Activated naive CD8-positive, alpha-beta T cell treated with anti-CD3 and anti-CD28 coated beads, Interleukin-2, amount 50 U/mL, for 16 hours (primary cell): ENCODE data around the gene ADGRF5.
"Not testable (repeated sequence)": the region's sequence is repeated elsewhere in the genome, so short reads cannot be mapped to it uniquely, and the experiment has no call there.

Source experiments
- DNase-seq: peaks from one replicate; pipeline ENCODE4 v3.0.0-alpha.2; 2020; ENCODE audit warnings: low read depth, low spot score

The ADGRF5 gene

GRCh38 chr6:46894433-46894832, 27.3 kb downstream of the ADGRF5 start:
- no peak for DNase-seq

GRCh38 chr6:46893648-46894047, 28.1 kb downstream of the ADGRF5 start:
- DNase-seq = no peak

- DNase-seq = no peak
These were observed 30.4 kb downstream of the ADGRF5 start for GRCh38 chr6:46891252-46891795.

GRCh38 chr6:46888578-46888977, 33.2 kb downstream of the ADGRF5 start:
- no peak for DNase-seq

GRCh38 chr6:46888031-46888430, 33.7 kb downstream of the ADGRF5 start:
- DNase-seq = no peak

GRCh38 chr6:46882645-46883044, 39.1 kb downstream of the ADGRF5 start:
- DNase-seq = no peak

GRCh38 chr6:46879003-46879402, 42.7 kb downstream of the ADGRF5 start:
- DNase-seq = no peak

- no peak for DNase-seq
These were observed 45.6 kb downstream of the ADGRF5 start for GRCh38 chr6:46876126-46876525.

GRCh38 chr6:46867411-46867810, 54.3 kb downstream of the ADGRF5 start:
- DNase-seq = no peak

- DNase-seq = no peak
These were observed 56.5 kb downstream of the ADGRF5 start for GRCh38 chr6:46865221-46865620.

- no peak for DNase-seq
These were observed 57.9 kb downstream of the ADGRF5 start for GRCh38 chr6:46863791-46864190.

GRCh38 chr6:46862381-46862780, 59.4 kb downstream of the ADGRF5 start:
- DNase-seq = no peak

- not testable (repeated sequence) for DNase-seq
These were observed 65.8 kb downstream of the ADGRF5 start for GRCh38 chr6:46855966-46856365.

GRCh38 chr6:46851576-46851975, 70.2 kb downstream of the ADGRF5 start:
- DNase-seq = not testable (repeated sequence)

GRCh38 chr6:46850792-46851191, 70.9 kb downstream of the ADGRF5 start:
- DNase-seq = no peak

- DNase-seq = no peak
These were observed 72.4 kb downstream of the ADGRF5 start for GRCh38 chr6:46849361-46849690.

- DNase-seq = peak; percentile 24
These were observed 72.9 kb downstream of the ADGRF5 start for GRCh38 chr6:46848684-46849360.

- no peak for DNase-seq
These were observed 76.6 kb downstream of the ADGRF5 start for GRCh38 chr6:46845126-46845525.

GRCh38 chr6:46842252-46842846, 79.4 kb downstream of the ADGRF5 start:
- DNase-seq = not testable (repeated sequence)

GRCh38 chr6:46838033-46838432, 83.7 kb downstream of the ADGRF5 start:
- DNase-seq = no peak

GRCh38 chr6:46834991-46835390, 86.7 kb downstream of the ADGRF5 start:
- DNase-seq = not testable (repeated sequence)

- DNase-seq = not testable (repeated sequence)
These were observed 87.4 kb downstream of the ADGRF5 start for GRCh38 chr6:46834257-46834916.

- no peak for DNase-seq
These were observed 88.9 kb downstream of the ADGRF5 start for GRCh38 chr6:46832816-46833215.
